ENCODE data around the gene MKRN1.

DNA sequence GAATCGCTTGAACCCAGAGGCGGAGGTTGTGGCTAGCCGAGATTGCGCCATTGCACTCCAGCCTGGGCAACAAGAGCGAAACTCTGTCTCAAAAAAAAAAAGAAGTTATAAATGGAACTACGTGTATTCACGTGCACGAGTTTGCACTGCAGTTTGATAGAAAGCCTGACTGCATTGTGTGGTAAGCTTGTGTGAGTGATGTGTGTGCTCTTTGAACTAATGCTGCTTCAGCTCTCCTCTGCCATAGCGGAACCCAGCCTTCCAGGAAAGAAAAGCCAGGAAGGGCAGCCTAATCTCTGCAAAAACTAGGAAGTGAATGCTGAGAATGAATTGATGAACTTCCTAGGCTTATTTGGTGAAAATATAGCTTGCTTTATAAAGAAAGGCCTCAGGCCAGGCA, 15.6 kb upstream of the MKRN1 start:
- TF ChIP-seq, protein P1, sequence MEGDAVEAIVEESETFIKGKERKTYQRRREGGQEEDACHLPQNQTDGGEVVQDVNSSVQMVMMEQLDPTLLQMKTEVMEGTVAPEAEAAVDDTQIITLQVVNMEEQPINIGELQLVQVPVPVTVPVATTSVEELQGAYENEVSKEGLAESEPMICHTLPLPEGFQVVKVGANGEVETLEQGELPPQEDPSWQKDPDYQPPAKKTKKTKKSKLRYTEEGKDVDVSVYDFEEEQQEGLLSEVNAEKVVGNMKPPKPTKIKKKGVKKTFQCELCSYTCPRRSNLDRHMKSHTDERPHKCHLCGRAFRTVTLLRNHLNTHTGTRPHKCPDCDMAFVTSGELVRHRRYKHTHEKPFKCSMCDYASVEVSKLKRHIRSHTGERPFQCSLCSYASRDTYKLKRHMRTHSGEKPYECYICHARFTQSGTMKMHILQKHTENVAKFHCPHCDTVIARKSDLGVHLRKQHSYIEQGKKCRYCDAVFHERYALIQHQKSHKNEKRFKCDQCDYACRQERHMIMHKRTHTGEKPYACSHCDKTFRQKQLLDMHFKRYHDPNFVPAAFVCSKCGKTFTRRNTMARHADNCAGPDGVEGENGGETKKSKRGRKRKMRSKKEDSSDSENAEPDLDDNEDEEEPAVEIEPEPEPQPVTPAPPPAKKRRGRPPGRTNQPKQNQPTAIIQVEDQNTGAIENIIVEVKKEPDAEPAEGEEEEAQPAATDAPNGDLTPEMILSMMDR (IDR thresholded peaks at IDR 0.05), result no peak
- TF ChIP-seq POLR2AphosphoS5 (IDR thresholded peaks at IDR 0.05), result no peak

Data from suprapubic skin (tissue), 3 donors.